Osteocyte (in vitro differentiated cells): ENCODE data around the gene SLC4A8. TPM values are rescaled to one million over a fixed set of nuclear protein-coding genes. Genes with fewer than 3 reads are reported as not detected.
A peak's percentile ranks its signal among the peaks of the same experiment; 100 is the strongest.

Experiments
- DNase-seq: peaks from one replicate; pipeline ENCODE4 v3.0.0; 2021; ENCODE audit warnings: mixed read lengths; ENCODE audit not compliant: unreplicated experiment; ENCODE audit errors: extremely low spot score
- H3K27ac Mint-ChIP-seq: one replicate; pipeline ENCODE4 v1.8.0; 2021; ENCODE audit warnings: mild to moderate bottlenecking, mixed read lengths; ENCODE audit not compliant: unreplicated experiment
- H3K27me3 Mint-ChIP-seq: one replicate; pipeline ENCODE4 v1.8.0; 2021; ENCODE audit warnings: mixed read lengths; ENCODE audit not compliant: unreplicated experiment
- H3K36me3 Mint-ChIP-seq: one replicate; pipeline ENCODE4 v1.8.0; 2021; ENCODE audit warnings: mixed read lengths; ENCODE audit not compliant: unreplicated experiment
- H3K4me1 Mint-ChIP-seq: one replicate; pipeline ENCODE4 v1.8.0; 2021; ENCODE audit warnings: mixed read lengths; ENCODE audit not compliant: unreplicated experiment
- H3K4me3 Mint-ChIP-seq: one replicate; pipeline ENCODE4 v1.8.0; 2021; ENCODE audit warnings: mild to moderate bottlenecking, moderate library complexity, mixed read lengths; ENCODE audit not compliant: unreplicated experiment
- H3K9me3 Mint-ChIP-seq: one replicate; pipeline ENCODE4 v1.8.0; 2021; ENCODE audit warnings: mixed read lengths; ENCODE audit not compliant: unreplicated experiment
- total RNA-seq: library from RNA; stranded (reverse); gene quantifications from 2 replicates; pipeline ENCODE4 v1.2.1, GENCODE V29; 2021
- TF ChIP-seq, protein P1 (sequence below): fragments of 200-600 bp; sonication (generic); IDR thresholded peaks from 2 replicates; pipeline ENCODE4 v1.5.0; 2021; ENCODE audit warnings: antibody characterized with exemption, mild to moderate bottlenecking, moderate library complexity

The SLC4A8 gene
- total RNA-seq, 1 donor from 2014 or later, result 3.6 TPM

DNA sequence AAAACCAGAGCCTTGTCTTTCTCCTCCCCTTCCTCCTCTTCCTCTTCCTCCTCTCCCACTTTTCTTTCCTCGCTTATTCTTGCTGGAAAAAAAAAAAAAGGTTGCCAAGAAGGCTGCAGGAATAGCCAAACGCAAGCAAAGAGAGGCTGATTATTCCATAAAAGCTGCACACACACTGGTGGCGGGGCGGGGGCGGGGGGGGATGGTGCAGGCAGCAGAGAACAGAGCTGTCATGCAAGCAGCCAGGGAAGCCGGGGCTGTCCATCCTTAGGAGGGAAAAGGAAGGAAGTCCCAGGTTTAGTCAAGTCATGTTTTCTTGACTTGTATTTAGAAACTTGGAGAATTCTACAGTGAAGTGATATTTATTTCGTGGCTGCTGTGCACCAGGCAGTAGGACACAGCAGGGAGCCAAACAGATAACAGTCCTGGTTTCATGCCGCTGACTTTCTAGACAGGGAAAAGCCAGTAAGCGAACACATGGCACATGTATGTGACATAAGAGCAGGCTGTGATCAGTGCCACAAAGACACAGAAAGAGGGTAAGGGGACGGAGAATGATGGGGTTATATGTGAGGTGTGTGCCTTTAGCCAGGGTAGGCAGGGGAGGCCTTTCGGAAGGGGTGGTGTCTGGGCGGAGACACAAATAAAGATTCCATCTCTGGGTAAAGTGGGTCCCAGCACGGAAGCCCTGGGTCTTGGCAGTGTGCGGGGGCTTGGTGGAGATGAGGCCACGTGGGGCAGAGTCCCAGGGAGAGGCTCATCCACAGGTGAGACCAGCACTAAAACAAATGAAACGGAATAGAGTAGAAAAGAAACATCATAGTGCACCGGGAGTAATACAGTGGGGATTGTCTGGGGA is 109.8 kb downstream of the SLC4A8 start:
- Mint-ChIP-seq H3K4me3 (no peak overlapping the region), H3K4me1 (peaks cover 2% of the 10 kb centered on the region), H3K9me3 (no peaks in the 10 kb centered on the region), H3K27ac (no peak overlapping the region), H3K27me3 (peaks cover 10% of the 10 kb centered on the region), H3K36me3 (no peaks in the 10 kb centered on the region)
- DNase-seq, result no peak
- TF ChIP-seq, protein P1, sequence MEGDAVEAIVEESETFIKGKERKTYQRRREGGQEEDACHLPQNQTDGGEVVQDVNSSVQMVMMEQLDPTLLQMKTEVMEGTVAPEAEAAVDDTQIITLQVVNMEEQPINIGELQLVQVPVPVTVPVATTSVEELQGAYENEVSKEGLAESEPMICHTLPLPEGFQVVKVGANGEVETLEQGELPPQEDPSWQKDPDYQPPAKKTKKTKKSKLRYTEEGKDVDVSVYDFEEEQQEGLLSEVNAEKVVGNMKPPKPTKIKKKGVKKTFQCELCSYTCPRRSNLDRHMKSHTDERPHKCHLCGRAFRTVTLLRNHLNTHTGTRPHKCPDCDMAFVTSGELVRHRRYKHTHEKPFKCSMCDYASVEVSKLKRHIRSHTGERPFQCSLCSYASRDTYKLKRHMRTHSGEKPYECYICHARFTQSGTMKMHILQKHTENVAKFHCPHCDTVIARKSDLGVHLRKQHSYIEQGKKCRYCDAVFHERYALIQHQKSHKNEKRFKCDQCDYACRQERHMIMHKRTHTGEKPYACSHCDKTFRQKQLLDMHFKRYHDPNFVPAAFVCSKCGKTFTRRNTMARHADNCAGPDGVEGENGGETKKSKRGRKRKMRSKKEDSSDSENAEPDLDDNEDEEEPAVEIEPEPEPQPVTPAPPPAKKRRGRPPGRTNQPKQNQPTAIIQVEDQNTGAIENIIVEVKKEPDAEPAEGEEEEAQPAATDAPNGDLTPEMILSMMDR, result no peak

- DNase-seq, result no peak
- Mint-ChIP-seq H3K27me3 (peaks cover 14% of the 10 kb centered on the region), H3K27ac (no peak overlapping the region), H3K9me3 (no peaks in the 10 kb centered on the region), H3K4me1 (peaks cover 2% of the 10 kb centered on the region), H3K36me3 (no peaks in the 10 kb centered on the region), H3K4me3 (no peak overlapping the region)
- TF ChIP-seq, protein P1, result peak; percentile 29
Observed at GRCh38 chr12:51536159-51536558, 111.5 kb downstream of the SLC4A8 start.

GRCh38 chr12:51538149-51538548 is 113.5 kb downstream of the SLC4A8 start:
- peaks cover 16% of the 10 kb centered on the region for H3K27me3 Mint-ChIP-seq
- no peaks in the 10 kb centered on the region for H3K9me3 Mint-ChIP-seq
- no peak overlapping the region for H3K27ac Mint-ChIP-seq
- no peaks in the 10 kb centered on the region for H3K4me1 Mint-ChIP-seq
- TF ChIP-seq, protein P1, result no peak
- H3K4me3 Mint-ChIP-seq, result no peak overlapping the region
- H3K36me3 Mint-ChIP-seq, result no peaks in the 10 kb centered on the region
- no peak for DNase-seq

- no peaks in the 10 kb centered on the region for H3K4me1 Mint-ChIP-seq
- DNase-seq, result no peak
- no peak overlapping the region for H3K4me3 Mint-ChIP-seq
- H3K27me3 Mint-ChIP-seq, result peaks cover 16% of the 10 kb centered on the region
- H3K36me3 Mint-ChIP-seq, result no peaks in the 10 kb centered on the region
- H3K27ac Mint-ChIP-seq, result no peak overlapping the region
- TF ChIP-seq, protein P1, result no peak
- no peaks in the 10 kb centered on the region for H3K9me3 Mint-ChIP-seq
Observed at GRCh38 chr12:51538599-51538998, 114.0 kb downstream of the SLC4A8 start.

DNA sequence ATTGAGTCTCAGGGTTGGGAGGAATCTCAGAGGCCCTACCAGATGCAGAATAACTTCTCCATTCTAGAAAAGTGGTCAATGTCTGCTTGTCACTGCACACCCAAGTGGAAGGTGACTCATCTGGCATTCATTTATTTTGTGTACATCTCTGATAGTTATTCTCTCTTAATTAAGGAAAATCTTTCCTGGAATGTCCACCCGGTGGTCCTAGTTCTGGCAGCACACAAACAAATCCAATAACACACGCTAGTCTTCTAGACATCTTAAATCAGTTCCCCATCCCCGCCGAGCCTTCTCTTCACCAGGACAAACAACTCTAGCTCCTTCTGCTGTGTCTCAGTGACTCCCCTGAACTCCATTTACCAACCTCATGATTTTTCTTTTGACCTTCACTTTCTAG is 116.4 kb downstream of the SLC4A8 start:
- Mint-ChIP-seq H3K4me1 (no peaks in the 10 kb centered on the region), H3K27ac (no peak overlapping the region), H3K4me3 (no peak overlapping the region), H3K27me3 (peaks cover 16% of the 10 kb centered on the region), H3K36me3 (no peaks in the 10 kb centered on the region), H3K9me3 (no peaks in the 10 kb centered on the region)
- TF ChIP-seq, protein P1, result no peak
- DNase-seq, result no peak
